B cell (primary cell): ENCODE measurements around the gene MPST.

ENCODE experiments used
- EZH2 ChIP-seq: IDR thresholded peaks from 2 replicates; pipeline ENCODE4 v1.6.1; 2012; ENCODE audit warnings: borderline replicate concordance, low read depth, mild to moderate bottlenecking, moderate library complexity, low read length; ENCODE audit not compliant: insufficient read depth, poor library complexity, severe bottlenecking
- TF ChIP-seq, protein P1 (sequence below): fragments of 200-600 bp; IDR thresholded peaks from one replicate; pipeline ENCODE4 v1.8.0; 2022; ENCODE audit warnings: antibody characterized with exemption, mild to moderate bottlenecking

DNA sequence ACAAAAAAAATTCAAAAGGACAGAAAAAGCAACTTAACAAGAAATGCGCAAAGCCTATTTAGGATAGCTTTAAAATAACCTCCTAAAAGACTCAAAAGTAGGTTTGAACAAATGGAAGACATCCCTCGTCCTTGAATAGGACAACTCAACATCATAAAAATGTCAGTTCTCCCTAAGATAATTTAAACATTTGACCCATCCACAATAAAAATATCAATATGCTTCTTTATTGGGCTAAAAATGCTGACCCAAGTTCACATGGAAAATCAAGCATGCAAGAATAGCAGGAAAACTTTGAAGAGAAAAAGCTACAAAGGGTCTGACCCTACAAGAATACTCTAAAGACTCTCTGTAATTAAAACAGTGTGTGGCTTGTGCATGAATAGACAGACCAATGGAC is 19.9 kb downstream of the MPST start:
- TF ChIP-seq, protein P1, sequence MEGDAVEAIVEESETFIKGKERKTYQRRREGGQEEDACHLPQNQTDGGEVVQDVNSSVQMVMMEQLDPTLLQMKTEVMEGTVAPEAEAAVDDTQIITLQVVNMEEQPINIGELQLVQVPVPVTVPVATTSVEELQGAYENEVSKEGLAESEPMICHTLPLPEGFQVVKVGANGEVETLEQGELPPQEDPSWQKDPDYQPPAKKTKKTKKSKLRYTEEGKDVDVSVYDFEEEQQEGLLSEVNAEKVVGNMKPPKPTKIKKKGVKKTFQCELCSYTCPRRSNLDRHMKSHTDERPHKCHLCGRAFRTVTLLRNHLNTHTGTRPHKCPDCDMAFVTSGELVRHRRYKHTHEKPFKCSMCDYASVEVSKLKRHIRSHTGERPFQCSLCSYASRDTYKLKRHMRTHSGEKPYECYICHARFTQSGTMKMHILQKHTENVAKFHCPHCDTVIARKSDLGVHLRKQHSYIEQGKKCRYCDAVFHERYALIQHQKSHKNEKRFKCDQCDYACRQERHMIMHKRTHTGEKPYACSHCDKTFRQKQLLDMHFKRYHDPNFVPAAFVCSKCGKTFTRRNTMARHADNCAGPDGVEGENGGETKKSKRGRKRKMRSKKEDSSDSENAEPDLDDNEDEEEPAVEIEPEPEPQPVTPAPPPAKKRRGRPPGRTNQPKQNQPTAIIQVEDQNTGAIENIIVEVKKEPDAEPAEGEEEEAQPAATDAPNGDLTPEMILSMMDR: no peak
- TF ChIP-seq EZH2: no peak
